HG03108 (cell line): ENCODE results near the gene CLBA1.

Experiments
- ATAC-seq: cut with Tn5 transposase; IDR thresholded peaks from one replicate; pipeline ENCODE4 v1.9.1; 2021; ENCODE audit warnings: moderate library complexity; ENCODE audit not compliant: unreplicated experiment

Gene CLBA1

DNA sequence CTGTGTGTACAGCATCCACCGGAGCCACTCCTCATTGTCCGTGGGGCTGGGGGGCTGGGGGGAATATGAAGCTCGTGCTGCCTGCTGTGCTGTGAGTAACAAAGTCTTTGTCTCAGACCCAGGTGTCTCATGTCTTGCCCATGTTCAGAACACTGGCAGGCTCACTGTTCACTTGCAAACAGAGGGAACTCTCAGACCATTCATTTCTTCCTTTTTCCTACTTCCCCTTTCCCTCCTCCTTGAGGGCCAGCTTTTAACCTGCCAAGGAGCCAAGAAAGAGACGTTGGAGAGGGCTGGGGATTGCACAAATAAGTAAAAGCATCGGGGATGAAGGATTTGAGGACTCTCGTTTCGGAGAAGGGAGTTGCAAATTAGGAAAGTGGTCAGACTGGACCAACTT lies 58.1 kb downstream of the CLBA1 start:
- no peak for ATAC-seq
